Karpas-422 (cell line): Measurements from ENCODE around the gene RARB. TPM values are rescaled to one million over a fixed set of nuclear protein-coding genes. Genes with fewer than 3 reads are reported as not detected.

Source experiments
- DNase-seq: peaks from one replicate; pipeline ENCODE4 v3.0.0-alpha.2; 2015
- H2AFZ ChIP-seq: fragments of 200-600 bp; sonication (generic); 2 replicates; pipeline ENCODE4 v1.6.1; 2014; ENCODE audit warnings: antibody characterized with exemption, low read length, mixed read lengths
- H3K27ac ChIP-seq: fragments of 200-600 bp; sonication (generic); 2 replicates; pipeline ENCODE4 v1.5.1; 2014; ENCODE audit warnings: mild to moderate bottlenecking, low read length, moderate library complexity
- H3K27me3 ChIP-seq: fragments of 200-600 bp; sonication (generic); 2 replicates; pipeline ENCODE4 v1.6.1; 2014; ENCODE audit warnings: low read length, mixed read lengths
- H3K36me3 ChIP-seq: fragments of 200-600 bp; sonication (generic); 2 replicates; pipeline ENCODE4 v1.6.1; 2014; ENCODE audit warnings: low read length, mixed read lengths; ENCODE audit not compliant: insufficient read depth
- H3K4me1 ChIP-seq: fragments of 200-600 bp; sonication (generic); 2 replicates; pipeline ENCODE4 v1.6.1; 2014; ENCODE audit warnings: mild to moderate bottlenecking, low read length, mixed read lengths
- H3K4me2 ChIP-seq: fragments of 200-600 bp; sonication (generic); 2 replicates; pipeline ENCODE4 v1.6.1; 2014; ENCODE audit warnings: low read length, low read depth, mild to moderate bottlenecking; ENCODE audit not compliant: poor library complexity, severe bottlenecking
- H3K4me3 ChIP-seq: fragments of 200-600 bp; sonication (generic); 2 replicates; pipeline ENCODE4 v1.5.1; 2014; ENCODE audit warnings: mild to moderate bottlenecking, antibody characterized with exemption, low read length, mixed read lengths
- H3K79me2 ChIP-seq: fragments of 200-600 bp; sonication (generic); 2 replicates; pipeline ENCODE4 v1.6.1; 2014; ENCODE audit warnings: mild to moderate bottlenecking, low read length, mixed read lengths
- H3K9ac ChIP-seq: fragments of 200-600 bp; sonication (generic); 2 replicates; pipeline ENCODE4 v1.6.0; 2014; ENCODE audit warnings: low read length
- H3K9me2 ChIP-seq: fragments of 200-600 bp; sonication (generic), shearing (Covaris generic); replicated peaks from 2 replicates; pipeline ENCODE4 v1.6.0; 2014; ENCODE audit warnings: mild to moderate bottlenecking, low read length, moderate library complexity; ENCODE audit not compliant: insufficient read depth
- H3K9me3 ChIP-seq: fragments of 300-700, 200-600 bp; sonication (generic); 2 replicates; pipeline ENCODE4 v1.6.1; 2014; ENCODE audit warnings: low read length, mixed read lengths
- H4K20me1 ChIP-seq: fragments of 200-600 bp; sonication (generic); 2 replicates; pipeline ENCODE4 v1.6.1; 2014; ENCODE audit warnings: mild to moderate bottlenecking, antibody characterized with exemption, low read length, low read depth; ENCODE audit not compliant: insufficient read depth
- total RNA-seq: library from RNA; depleted of rRNA; stranded (reverse); fragments of >200 nt; shearing (Covaris generic); gene quantifications from 2 replicates; pipeline ENCODE4 v1.2.3, GENCODE V29; 2014; ENCODE audit warnings: low replicate concordance; rRNA removed

RARB gene
- total RNA-seq = not detected in 2 replicates

GRCh38 chr3:25427942-25428788, at the start of gene RARB:
TSS of gene RARB (plus strand) at chr3:25428263. CDS start at chr3:25428732, 469 bp downstream.
- DNase-seq = no peak
- Histone ChIP-seq H3K9me2 (no peaks in the 10 kb centered on the region), H3K4me3 (no peak within 1 kb of the TSS), H2AFZ (no peak within 1 kb of the TSS), H3K27me3 (no peaks in the 10 kb centered on the region), H3K9ac (no peak within 1 kb of the TSS), H3K4me2 (no peak within 1 kb of the TSS), H3K36me3 (no peaks in the 10 kb centered on the region), H3K79me2 (no peaks in the 10 kb centered on the region), H3K27ac (no peak within 1 kb of the TSS), H3K9me3 (no peaks in the 10 kb centered on the region), H4K20me1 (no peaks in the 10 kb centered on the region), H3K4me1 (no peaks in the 10 kb centered on the region)

- Histone ChIP-seq H3K27me3 (no peaks in the 10 kb centered on the region), H3K9ac (no peak overlapping the region), H2AFZ (no peak overlapping the region), H3K4me2 (no peak overlapping the region), H3K4me3 (no peak overlapping the region), H3K27ac (no peak overlapping the region), H3K36me3 (no peaks in the 10 kb centered on the region), H3K79me2 (no peaks in the 10 kb centered on the region), H3K4me1 (no peaks in the 10 kb centered on the region), H4K20me1 (no peaks in the 10 kb centered on the region), H3K9me2 (no peaks in the 10 kb centered on the region), H3K9me3 (no peaks in the 10 kb centered on the region)
- DNase-seq = no peak
Observed at GRCh38 chr3:25378786-25379311, 49.2 kb upstream of the RARB start.

- no peak overlapping the region for H2AFZ ChIP-seq
- H3K36me3 ChIP-seq = no peaks in the 10 kb centered on the region
- DNase-seq = no peak
- H3K79me2 ChIP-seq = no peaks in the 10 kb centered on the region
- no peaks in the 10 kb centered on the region for H3K4me1 ChIP-seq
- no peak overlapping the region for H3K9ac ChIP-seq
- H4K20me1 ChIP-seq = no peaks in the 10 kb centered on the region
- H3K9me2 ChIP-seq = no peaks in the 10 kb centered on the region
- H3K9me3 ChIP-seq = no peaks in the 10 kb centered on the region
- H3K27me3 ChIP-seq = no peaks in the 10 kb centered on the region
- no peak overlapping the region for H3K4me2 ChIP-seq
- H3K27ac ChIP-seq = no peak overlapping the region
- H3K4me3 ChIP-seq = no peak overlapping the region
Observed at GRCh38 chr3:25380222-25380739, 47.8 kb upstream of the RARB start.

GRCh38 chr3:25381083-25381482, 47.0 kb upstream of the RARB start:
- Histone ChIP-seq H2AFZ (no peak overlapping the region), H3K27me3 (no peaks in the 10 kb centered on the region), H3K9me3 (no peaks in the 10 kb centered on the region), H3K4me3 (no peak overlapping the region), H3K9me2 (no peaks in the 10 kb centered on the region), H3K9ac (no peak overlapping the region), H4K20me1 (no peaks in the 10 kb centered on the region), H3K4me1 (no peaks in the 10 kb centered on the region), H3K4me2 (no peak overlapping the region), H3K36me3 (no peaks in the 10 kb centered on the region), H3K79me2 (no peaks in the 10 kb centered on the region), H3K27ac (no peak overlapping the region)
- DNase-seq = no peak

- no peaks in the 10 kb centered on the region for H4K20me1 ChIP-seq
- H3K4me2 ChIP-seq = no peak overlapping the region
- DNase-seq = no peak
- no peaks in the 10 kb centered on the region for H3K36me3 ChIP-seq
- no peak overlapping the region for H3K4me3 ChIP-seq
- H3K27me3 ChIP-seq = no peaks in the 10 kb centered on the region
- H3K9me3 ChIP-seq = no peaks in the 10 kb centered on the region
- no peaks in the 10 kb centered on the region for H3K9me2 ChIP-seq
- H3K4me1 ChIP-seq = no peaks in the 10 kb centered on the region
- no peaks in the 10 kb centered on the region for H3K79me2 ChIP-seq
- H3K9ac ChIP-seq = no peak overlapping the region
- H3K27ac ChIP-seq = no peak overlapping the region
- H2AFZ ChIP-seq = no peak overlapping the region
Observed at GRCh38 chr3:25384471-25384870, 43.6 kb upstream of the RARB start.

GRCh38 chr3:25385807-25386460, 42.1 kb upstream of the RARB start:
- H3K4me2 ChIP-seq = no peak overlapping the region
- H3K9ac ChIP-seq = no peak overlapping the region
- no peaks in the 10 kb centered on the region for H3K9me2 ChIP-seq
- no peak overlapping the region for H3K27ac ChIP-seq
- no peak overlapping the region for H3K4me3 ChIP-seq
- H3K36me3 ChIP-seq = no peaks in the 10 kb centered on the region
- H3K4me1 ChIP-seq = no peaks in the 10 kb centered on the region
- no peaks in the 10 kb centered on the region for H4K20me1 ChIP-seq
- no peaks in the 10 kb centered on the region for H3K9me3 ChIP-seq
- no peaks in the 10 kb centered on the region for H3K27me3 ChIP-seq
- no peaks in the 10 kb centered on the region for H3K79me2 ChIP-seq
- H2AFZ ChIP-seq = no peak overlapping the region
- no peak for DNase-seq

GRCh38 chr3:25386686-25387255, 41.3 kb upstream of the RARB start:
- no peak overlapping the region for H3K4me3 ChIP-seq
- no peak overlapping the region for H3K4me2 ChIP-seq
- no peaks in the 10 kb centered on the region for H3K79me2 ChIP-seq
- no peaks in the 10 kb centered on the region for H3K4me1 ChIP-seq
- H2AFZ ChIP-seq = no peak overlapping the region
- H4K20me1 ChIP-seq = no peaks in the 10 kb centered on the region
- no peaks in the 10 kb centered on the region for H3K36me3 ChIP-seq
- no peak overlapping the region for H3K9ac ChIP-seq
- no peaks in the 10 kb centered on the region for H3K9me2 ChIP-seq
- H3K27me3 ChIP-seq = no peaks in the 10 kb centered on the region
- H3K9me3 ChIP-seq = no peaks in the 10 kb centered on the region
- no peak for DNase-seq
- no peak overlapping the region for H3K27ac ChIP-seq

GRCh38 chr3:25390605-25391004, 37.5 kb upstream of the RARB start:
- H3K27ac ChIP-seq = no peak overlapping the region
- H3K4me1 ChIP-seq = no peaks in the 10 kb centered on the region
- H3K9me3 ChIP-seq = no peaks in the 10 kb centered on the region
- DNase-seq = no peak
- H3K79me2 ChIP-seq = no peaks in the 10 kb centered on the region
- no peaks in the 10 kb centered on the region for H3K9me2 ChIP-seq
- no peak overlapping the region for H3K4me3 ChIP-seq
- no peaks in the 10 kb centered on the region for H4K20me1 ChIP-seq
- no peak overlapping the region for H3K9ac ChIP-seq
- no peak overlapping the region for H3K4me2 ChIP-seq
- no peaks in the 10 kb centered on the region for H3K27me3 ChIP-seq
- H3K36me3 ChIP-seq = no peaks in the 10 kb centered on the region
- no peak overlapping the region for H2AFZ ChIP-seq
